Activated gamma-delta T cell treated with Interleukin-2 at 50 U/mL for 16 hours (primary cell): ENCODE results near the gene SLC39A11.
"Not testable (repeated sequence)": the region's sequence is repeated elsewhere in the genome, so short reads cannot be mapped to it uniquely, and the experiment has no call there.

Experiments used
- DNase-seq: peaks from one replicate; pipeline ENCODE4 v3.0.0-alpha.2; 2020

The SLC39A11 gene

DNA sequence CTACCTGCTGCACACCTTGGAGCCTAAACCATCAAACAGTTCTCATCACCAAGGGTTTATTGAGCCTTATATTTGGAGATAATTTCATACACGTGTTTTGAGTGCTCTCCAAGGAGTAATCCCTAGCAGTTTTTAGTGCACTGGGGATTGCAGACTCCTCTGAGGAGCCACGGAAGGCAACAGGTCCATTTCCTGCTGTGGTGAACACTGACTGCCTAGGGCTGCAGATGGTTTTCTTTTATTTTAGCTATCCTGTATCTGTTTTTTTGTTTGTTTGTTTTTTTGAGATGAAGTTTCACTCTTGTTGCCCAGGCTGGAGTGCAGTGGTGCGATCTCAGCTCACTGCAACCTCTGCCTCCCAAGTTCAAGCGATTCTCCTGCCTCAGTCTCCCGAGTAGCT, 93.0 kb downstream of the SLC39A11 start:
- not testable (repeated sequence) for DNase-seq

DNA sequence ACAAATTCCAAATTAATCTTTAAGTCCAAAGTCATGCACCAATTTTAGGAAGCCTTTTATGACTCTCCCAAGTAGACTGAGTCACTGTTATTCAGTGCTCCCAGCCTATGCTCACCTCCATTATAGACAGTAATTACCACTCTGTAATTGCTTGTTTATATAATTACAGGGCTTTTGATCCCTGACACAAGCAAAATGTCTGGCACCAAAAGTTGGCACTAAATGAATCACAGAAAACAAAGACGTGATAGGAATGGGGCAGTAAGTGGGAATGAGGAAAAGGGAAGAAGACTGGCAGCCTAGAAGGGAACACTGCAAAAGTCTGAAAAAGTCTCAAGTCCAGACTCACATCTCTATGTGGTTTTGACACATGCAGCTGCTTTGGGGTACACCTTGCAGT, 94.1 kb downstream of the SLC39A11 start:
- DNase-seq: no peak

DNA sequence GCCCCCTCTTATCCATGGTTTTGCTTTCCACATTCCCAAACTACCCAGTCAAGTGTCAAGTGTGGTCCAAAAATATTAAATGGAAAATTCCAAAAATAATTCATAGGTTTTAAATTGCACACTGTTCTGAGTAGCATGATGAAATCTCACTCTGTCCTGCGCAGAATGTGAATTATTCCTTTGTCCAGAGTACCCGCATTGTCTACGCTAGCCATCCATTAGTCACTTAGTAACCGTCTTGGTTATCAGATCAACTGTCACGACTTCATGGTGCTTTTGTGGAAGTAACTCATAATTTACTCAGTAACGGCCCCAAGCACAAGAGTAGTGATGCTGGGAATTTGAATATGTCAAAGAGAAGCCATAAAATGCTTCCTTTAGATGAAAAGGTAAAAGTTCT, 94.9 kb downstream of the SLC39A11 start:
- DNase-seq: no peak

DNA sequence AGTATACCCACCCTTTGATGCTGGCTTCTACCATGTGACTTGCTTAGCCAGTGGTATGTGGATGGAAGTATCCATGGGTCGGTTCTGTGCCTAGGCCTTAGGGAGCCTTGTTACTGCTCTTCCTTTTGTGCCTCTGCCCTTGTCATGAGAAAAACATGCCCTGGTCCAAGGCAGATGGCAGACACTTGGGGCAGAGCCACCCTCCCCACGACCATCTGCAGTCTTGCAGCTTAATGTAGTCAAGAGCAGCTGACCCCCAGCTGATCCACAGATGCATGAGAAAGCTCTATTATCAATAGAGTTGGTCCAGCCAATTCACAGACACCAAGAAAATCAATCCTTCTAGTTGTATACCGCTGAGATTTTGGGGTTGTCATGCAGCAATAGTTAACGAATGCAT, 95.7 kb downstream of the SLC39A11 start:
- no peak for DNase-seq

DNA sequence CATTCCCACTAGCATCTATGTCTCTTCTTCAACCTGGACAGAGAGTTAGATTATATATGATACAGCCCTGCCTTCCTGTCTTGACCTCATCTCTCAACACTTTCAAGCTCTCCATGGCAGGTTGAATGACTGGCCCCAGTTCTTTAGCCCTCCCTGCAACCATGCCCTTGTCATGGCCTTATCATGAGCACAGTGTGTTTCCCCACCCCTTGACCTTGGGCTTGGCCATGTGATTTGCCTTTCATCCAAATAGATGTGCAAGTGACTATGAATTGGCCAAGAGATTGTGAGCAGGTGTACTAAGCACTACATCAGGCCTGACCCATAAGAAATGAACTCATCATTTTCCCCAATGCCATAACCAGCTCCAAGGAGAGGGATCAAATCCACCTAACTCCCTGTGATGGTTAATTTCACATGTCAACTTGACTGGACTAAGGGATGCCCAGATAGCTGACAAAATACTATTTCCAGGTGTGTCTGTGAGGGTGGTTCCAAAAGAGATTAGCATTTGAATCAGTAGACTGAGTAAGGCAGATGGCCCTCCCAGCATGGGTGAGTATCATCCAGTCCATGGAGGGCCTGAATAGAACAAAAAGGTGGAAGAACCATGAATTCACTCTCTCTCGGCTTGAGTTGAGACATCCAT, 97.4 kb downstream of the SLC39A11 start:
- DNase-seq: no peak

DNA sequence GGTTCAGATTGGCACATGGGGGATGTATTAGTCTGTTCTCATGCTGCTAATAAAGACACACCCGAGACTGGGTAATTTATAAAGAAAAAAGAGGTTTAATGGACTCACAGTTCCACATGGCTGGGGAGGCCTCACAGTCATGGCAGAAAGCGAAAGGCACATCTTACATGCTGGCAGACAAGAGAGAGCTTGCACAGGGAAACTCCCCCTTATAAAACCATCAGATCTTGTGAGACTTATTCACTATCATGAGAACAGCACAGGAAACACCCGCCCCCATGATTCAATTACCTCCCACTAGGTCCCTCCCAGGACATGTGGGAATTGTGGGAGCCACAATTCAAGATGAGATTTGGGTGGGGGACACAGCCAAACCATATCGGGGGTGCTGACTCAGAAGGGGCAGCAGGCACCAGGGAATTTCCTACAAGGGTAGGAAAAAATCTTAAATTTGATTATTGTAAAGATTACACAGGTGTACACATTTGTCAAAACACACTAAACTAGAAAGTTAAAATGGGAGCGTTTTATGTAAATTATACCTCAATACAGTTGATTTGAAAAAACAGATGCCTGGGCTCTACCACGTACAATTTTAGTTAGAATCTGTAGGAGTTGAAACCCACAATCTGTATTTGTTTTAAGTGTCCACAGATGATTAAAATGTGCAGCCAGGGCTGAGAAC, 99.6 kb downstream of the SLC39A11 start:
- not testable (repeated sequence) for DNase-seq

DNA sequence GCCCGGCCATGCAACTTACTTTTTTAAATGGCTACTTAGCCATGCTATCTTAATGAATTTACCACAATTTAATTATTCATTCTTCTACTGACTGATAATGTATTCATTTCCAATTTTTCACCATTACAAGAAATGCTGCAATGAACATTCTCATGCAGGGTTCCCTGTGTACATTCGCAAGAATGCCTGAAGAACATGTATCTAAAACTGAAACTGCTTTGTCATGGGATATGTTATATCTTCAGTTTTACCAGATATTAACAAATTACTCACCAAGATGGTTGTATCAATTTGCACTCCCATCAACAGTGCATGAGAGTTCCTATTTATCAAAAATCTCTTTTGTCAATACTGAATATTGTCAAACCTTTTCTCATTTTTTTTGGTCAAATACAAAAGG, 100.8 kb downstream of the SLC39A11 start:
- no peak for DNase-seq

DNA sequence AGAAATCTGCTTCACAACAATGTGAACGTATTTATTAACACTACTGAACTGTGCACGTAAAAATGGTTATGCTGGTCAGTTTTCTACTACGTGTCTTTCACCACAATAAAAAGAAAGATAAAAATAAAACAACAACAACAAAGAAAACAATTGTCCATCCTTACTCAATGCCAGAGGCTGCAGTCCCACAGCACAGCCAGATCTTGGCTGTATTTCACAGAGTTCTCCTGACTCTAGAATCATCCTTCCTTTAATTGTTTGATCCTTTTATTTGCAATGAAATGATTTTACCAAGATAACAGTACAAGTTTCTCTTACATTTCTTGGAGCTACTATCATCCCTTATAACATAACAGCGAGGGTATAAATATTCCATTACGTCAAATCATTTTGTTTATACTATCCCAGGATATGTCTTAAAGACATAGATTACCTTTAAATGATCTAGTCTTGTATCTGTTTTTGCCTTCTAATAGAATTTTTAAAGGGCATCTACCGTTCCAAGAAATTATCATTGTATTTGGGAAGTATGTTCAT, 103.3 kb downstream of the SLC39A11 start:
- DNase-seq: no peak

DNA sequence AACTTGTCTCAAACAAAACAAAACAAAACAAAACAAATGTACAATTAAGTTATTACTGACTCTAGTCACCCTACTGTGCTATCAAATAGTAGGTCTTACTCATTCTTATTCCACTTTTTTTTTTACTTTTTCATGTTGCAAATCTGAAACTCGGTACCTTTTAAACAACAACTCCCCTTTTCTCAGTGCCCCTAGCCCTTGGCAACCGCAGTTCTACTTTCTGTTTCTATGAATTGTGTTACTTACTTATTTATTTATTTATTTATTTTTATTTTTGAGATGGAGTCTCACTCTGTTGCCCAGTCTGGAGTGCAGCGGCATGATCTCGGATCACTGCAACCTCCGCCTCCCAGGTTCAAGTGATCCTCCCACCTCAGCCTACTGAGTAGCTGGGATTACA, 104.0 kb downstream of the SLC39A11 start:
- DNase-seq: no peak

DNA sequence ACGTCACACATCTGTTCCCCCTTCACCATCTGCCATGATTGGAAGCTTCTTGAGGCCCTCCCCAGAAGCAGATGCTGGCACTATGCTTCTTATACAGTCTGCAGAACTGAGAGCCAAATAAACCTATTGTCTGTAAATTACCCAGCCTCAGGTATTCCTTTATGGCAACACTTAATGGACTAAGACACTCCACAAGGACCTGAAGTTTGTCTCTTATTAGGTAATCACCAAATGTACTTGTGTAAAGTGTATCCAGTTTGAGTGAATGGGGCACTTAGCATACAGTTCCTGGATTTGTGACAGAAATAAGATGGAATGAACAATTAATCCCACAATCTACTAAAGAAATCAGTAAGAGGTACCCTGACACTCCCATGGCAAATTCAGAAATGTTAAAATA, 105.3 kb downstream of the SLC39A11 start:
- no peak for DNase-seq

DNA sequence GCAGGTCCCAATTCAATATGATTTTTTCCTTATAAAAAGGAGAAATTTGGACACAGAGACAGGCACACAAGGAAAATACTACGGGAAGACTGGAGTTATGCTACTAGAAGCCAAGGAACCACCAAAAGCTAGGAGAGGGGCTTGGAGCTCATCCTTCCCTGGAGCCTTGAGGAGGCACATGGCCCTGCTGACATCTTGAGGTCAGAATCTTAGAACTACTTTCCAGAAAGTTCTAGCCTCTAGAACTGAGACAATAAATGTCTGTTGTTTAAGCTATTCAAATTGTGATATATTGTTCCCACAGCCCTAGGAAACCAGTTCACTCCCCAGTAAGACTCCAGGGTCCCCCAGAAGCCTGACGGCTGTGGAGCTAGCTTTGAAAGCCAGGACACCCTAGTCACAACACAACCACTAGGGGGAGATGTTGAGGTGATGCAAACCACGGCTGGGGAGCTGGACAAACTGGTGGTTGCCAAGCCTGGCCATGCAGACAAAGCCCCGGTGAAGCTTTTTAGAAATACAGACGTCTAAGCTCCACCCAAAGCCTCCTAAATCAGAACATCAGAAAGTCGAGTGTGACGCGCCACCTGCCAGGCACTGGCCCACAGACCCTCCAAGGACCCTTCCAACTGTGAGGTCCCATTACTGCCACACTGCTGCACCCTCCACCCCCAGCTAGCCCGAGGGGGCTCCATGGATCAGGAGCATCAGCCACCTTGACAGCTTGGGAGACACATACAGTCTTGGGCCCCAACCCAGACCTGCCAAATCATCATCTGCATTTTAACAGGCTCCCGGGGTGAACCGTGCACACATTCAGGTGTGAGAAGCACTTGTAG, 106.4 kb downstream of the SLC39A11 start:
- DNase-seq: peak; percentile 16

DNA sequence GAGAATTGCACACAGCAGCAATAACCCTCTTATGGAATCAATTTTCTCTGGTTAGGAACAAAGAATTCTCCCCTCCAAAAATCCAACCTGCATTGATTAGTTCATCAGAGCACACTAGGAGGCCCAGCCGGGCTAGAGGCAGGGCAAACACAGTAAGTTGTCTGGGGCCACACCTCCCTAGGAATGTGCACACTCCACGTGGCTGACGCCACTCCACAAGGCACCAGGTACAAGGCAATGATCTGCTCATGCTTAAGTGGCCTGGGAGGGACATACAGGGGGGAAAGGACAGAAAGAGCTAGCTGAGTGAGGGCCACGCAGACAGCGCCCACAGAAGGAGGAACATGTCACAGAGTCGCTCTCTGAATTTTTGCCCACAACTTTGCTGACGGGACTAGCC, 107.6 kb downstream of the SLC39A11 start:
- DNase-seq: no peak

DNA sequence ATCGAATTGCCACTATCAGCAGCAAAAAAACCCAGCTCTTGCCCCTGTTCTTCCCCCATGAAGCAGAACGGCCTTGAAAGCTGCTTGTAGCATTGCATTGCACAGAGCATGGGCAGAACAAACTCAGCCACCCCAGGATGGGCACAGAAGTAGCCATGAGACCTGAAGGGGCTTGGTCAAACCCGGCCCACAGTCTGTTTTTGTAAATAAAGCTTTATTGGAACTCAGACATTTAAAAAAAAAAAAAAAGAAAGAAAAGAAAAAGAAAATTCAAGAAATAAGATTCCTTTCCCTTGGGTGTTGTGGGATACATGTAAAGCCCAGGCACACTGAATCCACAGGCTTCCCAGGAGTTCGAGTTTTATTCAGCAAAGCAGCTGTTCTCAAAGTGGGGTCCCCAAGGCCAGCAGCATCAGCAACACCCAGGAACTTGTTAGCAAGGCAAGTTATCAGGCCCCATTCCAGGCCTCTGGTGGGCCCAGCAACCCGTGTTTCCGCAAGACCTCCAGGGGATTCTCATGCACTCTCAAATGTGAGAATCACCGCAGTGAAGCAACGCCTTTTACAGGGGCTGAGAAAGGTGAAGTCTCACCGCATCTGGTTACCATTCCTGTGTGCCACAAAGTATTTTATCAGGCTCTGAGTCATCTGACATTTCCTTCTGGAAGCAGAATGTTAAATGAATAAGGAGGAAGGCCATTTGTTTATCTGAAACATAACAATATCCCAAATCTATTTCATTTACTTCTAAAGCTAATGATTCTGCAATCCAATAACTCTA, 108.2 kb downstream of the SLC39A11 start:
- no peak for DNase-seq

DNA sequence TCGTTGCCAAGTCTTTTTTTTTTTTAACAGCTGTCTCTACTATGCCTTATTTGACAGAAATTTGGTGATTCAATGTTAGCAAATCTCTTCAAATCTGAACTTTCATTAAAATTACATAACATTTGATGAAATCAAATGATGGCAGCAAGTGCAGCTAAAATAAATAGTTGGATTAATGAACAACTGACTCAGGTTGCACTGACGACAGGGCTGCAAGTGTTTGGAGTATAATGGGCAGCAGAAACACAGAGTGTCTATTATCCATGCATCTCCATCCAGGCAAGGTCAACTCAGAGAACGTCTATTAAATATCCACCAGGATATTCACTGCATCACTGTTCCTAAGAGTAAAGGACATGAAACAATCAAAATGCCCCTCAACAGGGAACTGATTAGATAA, 109.8 kb downstream of the SLC39A11 start:
- no peak for DNase-seq

DNA sequence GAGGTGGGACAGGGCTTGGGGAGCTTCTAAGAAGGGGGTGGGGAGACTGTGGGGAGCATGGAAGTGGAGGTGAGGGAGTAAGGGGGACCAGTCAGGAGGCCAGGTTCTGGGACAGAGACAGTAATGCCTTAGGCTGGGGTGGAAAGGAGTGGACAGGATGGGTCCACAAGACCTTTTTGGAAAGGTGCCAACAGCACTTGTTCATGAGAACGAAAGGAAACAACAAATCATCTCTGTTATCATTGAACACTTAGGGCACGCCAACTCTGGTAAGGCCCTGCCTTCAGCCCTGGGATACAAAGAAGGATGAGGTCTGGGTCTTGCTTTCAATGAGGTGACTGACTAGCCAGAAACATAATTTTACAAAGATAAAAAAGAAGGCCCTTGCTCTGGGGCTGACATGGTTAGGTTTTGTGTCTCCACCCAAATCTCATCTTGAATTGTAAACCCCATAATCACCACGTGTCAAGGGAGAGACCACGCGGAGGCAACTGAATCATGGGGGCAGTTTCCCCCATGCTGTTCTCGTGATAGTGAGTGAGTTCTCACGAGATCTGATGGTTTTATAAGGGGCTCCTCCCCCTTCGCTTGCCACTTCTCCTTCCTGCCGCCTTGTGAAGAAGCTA, 113.8 kb downstream of the SLC39A11 start:
- no peak for DNase-seq

DNA sequence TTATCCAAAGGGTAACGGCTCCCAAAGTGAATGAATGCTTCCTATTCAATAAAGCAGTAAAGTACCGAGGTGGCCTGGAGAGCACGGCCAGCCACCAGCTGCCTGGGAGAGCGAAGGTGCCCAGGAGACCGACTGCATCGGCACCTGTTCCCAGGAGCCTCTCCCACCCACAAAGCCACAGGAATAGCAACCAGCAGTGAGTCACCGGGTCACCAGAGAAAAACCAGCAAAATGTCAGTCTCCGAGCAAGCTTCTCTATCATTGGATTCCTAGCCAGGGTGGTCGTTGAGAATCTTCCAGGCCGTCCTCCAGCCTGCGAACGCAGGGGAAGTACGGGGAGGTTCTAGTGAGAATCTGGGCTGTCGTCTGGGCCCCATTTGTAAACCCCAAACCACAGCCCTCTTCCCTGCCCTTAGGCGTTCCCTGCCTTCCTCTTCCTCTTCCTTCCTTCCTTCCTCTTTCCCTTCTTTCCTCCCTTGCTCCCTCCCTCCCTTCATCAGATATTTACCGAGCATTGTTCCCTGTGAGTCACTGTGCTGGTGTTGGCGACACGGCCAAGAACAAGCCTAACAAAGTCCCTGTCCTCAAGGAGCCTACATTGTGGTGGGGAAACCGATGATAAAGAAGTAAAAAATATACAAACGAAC, 114.6 kb downstream of the SLC39A11 start:
- DNase-seq: no peak

DNA sequence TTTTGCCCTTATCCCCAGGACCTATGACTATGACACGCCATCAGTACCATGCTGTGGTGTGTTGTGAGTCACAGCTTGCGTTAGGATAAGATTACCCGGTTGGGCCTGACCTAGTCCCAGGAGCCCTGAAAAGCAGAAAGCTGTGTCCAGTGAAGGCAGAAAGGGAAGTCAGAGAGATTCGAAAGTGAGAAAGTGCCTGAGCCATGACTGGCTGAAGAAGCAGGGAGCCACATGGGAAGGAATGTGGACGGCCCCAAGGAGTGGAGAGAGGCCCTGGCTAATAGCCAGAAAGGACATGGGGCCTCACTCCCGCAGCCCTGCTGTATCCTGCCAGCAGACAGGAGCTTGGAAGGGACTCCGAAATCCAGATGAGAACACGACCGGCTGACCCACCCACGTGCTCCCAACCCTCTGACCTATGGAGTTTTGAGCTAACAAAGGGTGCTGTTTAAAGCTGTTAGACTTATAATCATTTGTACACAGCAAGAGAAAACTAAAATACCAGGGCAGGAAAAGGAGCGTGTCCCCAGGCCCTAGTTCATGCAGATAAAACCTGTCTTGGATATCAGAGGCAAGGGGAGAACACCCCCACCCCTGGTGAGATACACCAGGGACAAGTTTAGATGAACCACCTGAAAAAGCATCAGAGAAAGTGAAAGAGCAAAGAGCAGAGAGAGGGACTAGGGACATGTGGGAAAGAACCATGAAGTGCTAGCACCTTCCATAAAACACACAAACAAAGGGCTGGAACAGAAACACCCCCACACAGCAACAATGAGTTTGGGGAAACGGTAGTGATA, 115.3 kb downstream of the SLC39A11 start:
- DNase-seq: no peak

DNA sequence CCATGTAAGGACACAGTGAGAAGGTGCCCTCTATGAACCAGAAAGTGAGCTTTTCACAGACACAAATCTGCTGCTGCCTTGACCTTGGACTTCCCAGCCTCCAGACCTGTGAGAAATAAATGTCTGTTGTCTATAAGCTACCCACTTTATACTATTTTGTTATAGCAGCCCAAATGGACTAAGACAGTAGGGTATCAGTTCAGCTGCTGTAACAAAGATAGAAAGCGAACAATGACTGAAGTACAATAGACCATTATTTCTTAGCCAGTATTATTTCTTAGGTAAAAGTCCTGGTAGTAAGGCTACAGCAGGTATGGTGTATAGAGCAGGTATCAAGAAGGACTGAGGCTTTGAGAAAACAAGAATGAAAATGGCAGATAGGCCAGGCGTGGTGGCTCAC, 117.0 kb downstream of the SLC39A11 start:
- DNase-seq: no peak

DNA sequence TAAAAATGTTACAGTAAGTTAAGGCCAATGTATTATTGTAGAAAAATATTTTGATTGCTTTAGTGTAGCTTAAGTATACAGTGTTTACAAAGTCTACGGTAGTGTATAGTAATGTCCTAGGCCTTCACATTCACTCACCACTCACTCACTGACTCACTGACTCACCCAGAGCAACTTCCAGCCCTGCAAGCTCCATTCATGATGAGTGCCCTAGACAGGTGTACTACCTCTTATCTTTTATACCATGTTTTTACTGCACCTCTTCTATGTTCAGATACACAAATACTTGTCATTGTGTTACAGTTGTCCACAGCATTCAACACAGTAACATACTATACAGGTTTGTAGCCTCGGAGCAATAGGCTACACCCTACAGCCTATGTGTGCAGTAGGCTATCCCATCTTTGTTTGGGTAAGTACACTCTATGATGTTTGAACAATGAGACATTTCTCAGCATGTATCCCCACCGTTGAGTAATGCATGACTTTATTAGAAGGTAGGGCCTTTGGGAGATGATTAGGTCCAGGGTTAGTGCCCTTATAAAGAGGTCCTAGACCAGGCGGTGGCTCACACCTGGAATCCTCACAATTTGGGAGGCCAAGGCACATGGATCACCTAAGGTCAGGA, 117.8 kb downstream of the SLC39A11 start:
- DNase-seq: no peak

DNA sequence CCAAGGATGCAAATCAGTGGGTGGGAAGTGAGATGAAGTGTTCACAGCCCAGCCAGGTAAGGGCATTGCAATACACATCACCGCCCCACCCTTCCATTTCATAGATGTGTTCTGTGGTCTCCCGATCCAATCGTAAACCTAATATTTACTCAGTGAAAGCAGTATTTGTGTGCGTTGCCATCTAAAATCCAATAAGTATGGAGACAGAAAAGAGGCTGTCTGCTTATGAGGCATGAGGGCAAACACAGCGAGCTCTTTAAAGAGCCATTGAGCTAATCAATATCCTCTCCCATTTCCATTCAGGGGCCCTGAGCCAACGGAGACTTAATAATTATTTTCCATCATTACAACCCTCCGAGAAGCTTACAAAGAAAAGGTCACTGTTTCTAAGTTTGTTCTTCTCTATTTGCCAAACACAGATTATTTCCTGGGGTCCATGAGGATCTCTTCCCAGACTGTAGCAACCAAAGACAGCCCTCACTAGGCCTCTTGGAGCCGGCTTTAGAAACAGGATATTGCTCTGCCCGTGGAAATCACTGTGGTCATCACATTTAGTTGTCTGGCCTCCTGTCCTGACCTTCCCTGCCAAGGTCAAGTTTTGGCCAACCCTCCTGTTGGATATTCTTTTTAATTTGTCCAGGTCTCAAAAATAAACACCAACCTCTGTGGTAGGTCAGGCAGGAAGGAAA, 120.1 kb downstream of the SLC39A11 start:
- DNase-seq: no peak
